GM21737 (cell line): Measurements from ENCODE around the gene EIF4E1B.

Experiments used
- ATAC-seq: cut with Tn5 transposase; IDR thresholded peaks from one replicate; pipeline ENCODE4 v1.9.1; 2021; ENCODE audit warnings: mild to moderate bottlenecking, moderate library complexity; ENCODE audit not compliant: unreplicated experiment

EIF4E1B gene

DNA sequence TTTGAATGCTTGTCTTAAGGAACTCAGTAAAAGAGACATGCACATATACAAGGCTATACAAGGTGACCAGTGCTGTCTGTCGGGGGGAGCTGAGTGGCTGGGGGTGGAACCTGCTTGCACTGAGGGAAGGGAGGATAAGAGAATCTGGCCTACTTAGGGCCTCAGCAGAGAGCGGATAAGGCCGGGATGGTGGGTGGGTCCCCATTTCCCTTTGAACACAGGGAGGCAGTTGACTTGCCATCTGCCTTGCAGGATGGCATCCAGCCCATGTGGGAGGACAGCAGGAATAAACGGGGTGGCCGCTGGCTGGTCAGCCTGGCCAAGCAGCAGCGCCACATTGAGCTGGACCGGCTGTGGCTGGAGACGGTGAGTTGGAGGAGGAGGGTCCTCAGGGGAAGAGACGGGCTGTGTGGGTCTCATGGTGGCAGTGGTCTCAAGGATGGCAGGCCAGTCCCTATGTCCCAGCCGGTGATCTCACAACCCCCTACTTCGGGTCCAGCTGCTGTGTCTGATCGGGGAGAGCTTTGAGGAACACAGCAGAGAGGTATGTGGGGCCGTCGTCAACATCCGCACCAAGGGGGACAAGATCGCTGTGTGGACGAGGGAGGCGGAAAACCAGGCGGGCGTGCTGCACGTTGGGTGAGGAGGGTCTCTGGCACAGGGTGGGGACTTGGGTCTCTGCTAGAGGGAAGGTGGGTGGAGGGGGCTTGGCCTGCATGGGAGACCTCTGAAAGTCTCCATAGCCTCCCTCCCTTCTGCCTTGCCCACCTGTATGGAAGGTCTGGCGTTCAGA is 14.6 kb downstream of the EIF4E1B start:
- no peak for ATAC-seq

DNA sequence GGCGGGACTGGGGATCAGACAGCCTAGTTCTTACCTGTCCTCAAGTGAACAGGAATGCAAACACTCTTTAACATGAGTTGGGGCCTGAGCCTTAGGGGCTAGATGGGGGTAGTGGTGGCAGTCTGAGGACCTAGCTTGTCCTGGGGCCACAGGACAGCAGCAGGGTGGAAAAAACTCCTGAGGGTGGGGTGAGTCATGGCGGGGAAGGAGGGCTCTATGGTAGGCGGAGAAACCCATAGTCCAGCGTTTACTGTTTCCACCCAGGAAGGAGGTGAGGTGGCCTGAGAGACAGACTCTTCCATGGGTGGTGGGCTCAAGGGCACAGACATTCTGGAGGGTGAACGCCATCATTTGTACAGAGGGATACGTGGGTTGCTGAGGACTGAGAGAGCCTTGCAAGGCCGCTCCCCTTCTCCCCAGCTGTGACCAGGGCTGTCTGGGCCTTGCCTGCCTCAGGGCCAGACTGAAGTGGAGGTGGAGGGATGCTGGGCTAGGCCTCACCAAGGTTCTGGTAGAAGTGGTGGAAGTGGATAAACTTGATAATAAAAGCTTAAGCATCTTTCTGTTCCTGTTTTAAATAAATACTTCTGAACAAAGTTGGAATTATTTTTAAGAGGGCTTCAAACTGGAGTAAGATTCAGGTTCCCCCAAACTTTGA is 15.7 kb downstream of the EIF4E1B start:
- ATAC-seq = no peak

DNA sequence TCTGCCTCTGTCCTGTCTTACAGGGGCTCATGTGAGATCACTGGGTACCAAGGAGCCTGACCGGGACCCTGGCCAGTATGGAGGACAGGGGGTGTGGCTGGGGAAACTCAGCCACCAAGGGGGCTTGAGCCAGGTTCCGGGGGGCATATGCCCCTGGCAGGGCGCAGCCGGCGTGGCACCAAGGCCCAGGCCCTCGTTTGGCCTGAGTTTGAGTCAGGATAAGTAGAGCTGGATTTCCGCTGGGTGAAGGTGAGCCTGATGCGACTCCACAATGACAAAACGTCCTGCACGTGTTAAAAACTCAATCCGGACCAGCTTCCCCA is 16.2 kb downstream of the EIF4E1B start:
- peak; percentile 5 for ATAC-seq

DNA sequence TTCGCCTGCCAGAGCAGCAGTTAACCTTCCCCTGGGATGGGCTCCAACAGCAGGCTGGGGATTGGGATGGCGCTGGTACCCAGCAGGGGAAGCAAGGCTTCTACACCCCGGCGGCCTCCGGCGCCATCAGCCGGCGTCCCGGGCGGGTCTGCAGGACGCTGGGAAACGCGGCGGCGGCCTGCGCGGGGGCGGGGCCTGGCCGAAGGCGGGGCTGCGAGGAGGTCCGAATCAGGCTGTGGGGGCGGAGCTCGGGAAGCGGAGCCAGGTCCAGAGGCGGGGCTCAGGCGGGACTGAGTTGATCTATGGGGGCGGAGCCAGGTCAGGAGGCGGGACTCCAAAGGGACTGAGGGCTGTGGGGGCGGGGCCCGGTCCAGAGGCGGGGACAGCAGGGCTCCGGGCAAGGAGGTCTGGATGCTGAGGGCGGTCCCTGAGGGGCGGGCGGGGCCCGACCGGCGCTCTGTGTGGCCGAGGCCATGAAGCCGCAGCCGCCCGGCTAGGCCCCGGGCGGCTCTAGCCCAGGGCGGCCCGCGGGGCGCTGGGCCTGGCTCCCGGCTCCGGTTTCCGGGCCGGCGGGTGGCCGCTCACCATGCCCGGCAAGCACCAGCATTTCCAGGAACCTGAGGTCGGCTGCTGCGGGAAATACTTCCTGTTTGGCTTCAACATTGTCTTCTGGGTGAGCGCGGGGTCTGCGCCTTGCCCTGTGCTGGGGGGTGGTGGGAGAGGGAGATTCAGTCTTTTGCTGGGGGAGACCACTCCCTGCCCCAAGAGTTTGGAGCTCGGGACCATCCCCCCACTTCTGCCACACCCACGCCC is 16.8 kb downstream of the EIF4E1B start, which contains the start of gene TSPAN17:
TSPAN17 (plus strand) TSS at position 455 of the 813 bp plus-strand sequence; CDS start at position 587, 132 bp downstream.
- peak; percentile 96 for ATAC-seq

DNA sequence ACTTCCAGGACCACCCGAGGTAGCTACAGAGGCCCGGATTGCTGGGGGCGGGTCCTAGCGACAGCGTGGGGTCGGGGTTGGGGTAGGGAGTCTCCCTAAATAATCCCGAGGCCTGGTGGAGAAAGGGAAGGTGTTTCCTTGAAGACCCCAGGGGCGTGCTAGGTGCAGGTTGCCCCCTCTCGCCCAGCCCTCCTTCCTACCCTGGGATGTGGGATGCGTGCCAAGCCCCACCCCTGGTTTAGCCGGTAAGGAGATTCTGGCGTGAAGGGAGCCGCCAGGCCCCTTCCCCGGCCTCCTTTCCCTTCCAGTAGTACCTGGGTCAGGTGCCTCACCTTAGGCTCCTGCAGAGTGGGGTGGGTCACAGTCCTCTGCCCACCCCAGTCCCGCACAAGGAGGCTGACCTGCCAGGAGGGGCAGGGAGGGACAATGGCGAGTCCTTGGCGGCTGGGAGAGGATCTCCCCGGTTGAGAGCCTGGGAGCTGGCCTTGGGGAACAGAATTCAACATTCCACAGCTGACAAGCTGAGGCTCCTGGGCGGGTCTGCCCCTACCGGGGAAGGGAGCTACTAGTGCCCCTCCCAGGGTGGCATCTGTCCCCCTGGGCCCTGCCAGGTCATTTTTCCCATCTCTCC is 17.5 kb downstream of the EIF4E1B start:
- ATAC-seq = no peak

DNA sequence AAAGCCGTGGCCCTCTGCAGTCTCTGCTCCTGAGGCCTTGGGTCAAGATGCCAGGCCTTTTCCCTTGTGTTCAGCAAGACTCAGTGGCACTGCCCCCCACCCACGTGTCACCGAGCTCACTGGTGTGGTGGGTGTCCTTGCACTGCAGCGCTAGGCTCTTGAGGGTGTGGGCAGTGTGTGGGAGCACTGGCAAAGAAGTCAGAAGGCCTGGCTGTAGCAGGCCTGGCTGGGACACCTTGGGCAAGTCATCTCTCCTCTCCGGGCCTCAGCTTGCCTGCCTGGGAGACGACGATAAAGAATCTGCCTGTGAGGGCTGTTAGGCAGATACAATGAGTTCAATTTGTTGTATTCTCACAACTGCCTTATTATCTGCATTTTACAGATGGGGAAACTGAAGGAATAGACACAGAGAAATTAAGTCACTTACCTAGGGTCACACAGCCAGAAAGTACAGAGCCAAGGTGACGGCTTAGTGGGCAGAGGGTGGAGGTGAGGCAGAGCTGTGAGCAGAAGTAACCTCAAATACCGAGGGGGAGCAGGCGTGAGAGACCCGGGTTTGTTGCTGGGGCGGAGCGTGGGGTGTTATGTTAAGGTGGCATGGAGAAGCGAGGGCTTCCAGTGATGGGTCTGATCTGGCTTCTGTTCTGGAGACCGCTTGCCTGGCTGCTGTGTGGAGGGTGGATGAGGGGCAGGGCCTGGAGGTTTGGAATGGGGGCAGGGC is 18.2 kb downstream of the EIF4E1B start:
- ATAC-seq = no peak

DNA sequence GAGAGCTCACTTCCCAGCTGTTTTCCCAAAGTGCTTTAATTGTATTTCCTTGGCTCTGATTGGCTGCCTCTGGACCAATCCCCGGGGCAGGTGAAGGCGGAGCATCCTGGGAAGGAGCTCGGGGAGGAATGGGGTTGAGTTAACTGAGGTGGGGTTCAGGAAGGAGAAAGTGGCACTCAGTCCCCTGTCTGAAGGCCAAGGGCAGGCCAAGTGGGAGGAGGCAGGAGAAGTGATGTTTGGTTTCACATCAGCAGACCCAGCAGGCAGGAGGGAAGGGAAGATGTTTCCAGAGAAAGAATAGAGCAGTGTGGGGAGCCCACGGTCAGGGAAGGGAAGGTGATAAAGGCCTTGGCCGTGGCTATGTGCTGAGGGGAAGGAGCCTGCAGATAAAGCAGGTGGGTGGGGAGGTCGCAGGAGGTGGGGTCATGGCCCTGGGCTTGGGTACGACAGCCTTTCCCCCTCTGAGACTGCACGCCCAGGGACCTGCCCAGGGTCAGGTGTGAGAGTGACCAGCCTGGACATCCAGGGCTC is 19.9 kb downstream of the EIF4E1B start:
- ATAC-seq = no peak

DNA sequence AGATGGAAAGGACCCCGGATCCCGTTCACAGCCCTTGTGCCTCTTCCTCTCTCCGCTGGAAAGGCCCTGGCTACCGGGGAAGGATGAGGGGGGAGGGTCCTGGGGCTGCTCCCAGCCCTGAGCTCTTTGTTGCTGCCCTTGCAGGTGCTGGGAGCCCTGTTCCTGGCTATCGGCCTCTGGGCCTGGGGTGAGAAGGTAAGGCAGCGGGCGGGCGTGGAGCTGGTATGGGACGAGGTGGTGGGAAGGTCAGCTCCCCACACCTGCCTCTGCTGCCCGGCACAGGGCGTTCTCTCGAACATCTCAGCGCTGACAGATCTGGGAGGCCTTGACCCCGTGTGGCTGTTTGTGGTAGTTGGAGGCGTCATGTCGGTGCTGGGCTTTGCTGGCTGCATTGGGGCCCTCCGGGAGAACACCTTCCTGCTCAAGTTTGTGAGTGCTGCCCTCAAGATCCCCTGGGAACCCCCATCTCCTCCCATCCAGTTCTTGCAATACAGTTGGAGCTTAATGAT is 21.1 kb downstream of the EIF4E1B start:
- no peak for ATAC-seq

DNA sequence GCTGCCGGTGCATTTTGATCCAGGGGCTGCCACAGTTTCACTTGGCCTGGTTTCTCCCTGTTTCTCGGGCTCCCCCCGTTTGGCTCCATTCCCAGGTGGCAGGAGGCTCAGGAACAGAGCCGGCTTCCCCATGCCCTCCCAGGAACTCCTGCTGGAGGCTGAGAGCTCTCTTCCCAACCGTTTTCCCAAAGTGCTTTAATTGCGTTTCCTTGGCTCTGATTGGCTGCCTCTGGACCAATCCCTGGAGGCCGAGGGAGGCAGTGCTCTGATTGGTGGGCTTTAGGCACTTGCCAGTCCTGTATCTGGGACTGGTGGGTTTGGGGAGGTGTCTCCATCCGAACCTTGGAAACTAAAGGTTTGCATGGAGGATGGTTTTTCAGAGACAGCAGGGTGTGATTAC is 21.7 kb downstream of the EIF4E1B start:
- ATAC-seq = no peak

DNA sequence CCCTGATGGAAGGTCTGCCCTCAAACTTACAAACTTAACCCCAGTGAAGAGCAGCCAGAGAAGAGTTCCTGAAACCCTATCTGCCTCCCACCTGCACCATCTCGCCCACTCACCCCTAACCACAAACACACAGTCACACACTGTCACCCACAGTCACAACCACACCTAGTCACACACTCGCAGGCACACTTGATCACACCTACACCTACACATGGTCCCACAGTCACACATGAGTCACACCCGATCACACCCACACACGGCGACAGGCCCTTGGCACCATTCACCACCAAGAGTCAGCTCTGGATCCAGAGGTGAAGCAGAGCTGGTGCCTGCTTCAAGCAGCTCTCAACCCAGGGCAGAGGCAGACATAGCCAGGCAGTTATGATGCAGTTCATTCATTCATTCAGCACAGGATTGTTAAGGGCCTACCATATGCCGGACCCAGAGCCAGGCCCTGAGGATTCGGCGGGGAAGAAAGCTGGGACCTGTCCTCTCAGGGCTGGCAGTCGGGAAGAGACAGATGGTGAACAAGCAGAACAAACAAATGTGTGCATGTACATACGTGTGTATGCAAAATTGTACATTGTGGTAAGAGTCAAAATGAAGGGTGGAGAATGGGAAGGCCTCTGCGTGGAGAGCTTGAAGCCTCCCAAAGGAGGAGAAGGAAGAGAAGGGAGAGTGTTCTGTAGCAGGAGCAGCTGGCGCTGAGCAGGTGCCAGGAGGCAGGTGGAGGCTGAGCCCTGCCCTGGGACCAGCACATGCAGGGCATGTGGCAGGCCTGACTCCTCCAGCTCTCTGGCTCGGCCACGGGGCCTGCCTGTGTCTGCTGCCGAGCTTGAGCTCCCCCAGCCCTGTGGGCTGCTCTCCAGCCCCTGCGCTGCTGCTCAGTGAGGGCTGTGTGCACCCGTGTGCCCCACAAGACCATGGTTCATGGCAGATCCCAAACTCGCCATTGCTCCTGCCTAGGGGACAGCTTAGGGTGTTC is 23.2 kb downstream of the EIF4E1B start:
- ATAC-seq = no peak

DNA sequence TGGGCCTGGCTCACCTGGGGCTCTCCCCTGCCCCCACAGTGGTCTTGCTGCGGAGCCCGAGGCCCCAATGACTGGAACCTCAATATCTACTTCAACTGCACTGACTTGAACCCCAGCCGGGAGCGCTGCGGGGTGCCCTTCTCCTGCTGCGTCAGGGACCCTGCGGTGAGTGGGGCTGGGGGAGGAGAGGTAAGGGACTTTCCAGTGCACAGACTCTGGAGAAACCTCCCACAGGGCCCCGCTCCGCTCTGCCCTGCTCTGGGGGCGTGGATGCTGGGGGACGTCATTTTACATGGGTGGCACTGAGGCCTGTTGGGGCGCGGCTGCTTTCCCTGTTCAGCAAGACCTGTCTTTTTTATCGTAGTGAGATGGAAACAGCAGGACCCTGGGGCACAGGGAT is 24.4 kb downstream of the EIF4E1B start:
- no peak for ATAC-seq

DNA sequence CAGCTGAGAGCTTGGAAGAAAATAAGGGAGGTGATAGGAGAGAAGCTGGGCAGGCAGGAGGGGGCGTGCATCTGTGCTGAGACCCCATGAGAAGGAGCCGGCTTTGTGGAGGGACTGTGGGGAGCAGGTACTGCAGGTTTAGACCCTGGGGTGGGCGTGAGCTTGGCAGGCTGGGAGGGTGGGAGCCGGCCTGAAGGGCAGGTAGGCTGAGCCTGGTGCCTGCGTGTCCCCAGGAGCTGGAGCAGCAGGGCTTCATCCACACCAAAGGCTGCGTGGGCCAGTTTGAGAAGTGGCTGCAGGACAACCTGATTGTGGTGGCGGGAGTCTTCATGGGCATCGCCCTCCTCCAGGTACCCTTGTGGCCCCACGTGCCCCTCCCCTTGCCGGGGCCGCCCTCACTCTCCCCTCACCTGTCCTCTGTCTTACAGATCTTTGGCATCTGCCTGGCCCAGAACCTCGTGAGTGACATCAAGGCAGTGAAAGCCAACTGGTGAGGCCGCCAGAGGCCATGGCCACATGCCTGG is 26.1 kb downstream of the EIF4E1B start:
- no peak for ATAC-seq

DNA sequence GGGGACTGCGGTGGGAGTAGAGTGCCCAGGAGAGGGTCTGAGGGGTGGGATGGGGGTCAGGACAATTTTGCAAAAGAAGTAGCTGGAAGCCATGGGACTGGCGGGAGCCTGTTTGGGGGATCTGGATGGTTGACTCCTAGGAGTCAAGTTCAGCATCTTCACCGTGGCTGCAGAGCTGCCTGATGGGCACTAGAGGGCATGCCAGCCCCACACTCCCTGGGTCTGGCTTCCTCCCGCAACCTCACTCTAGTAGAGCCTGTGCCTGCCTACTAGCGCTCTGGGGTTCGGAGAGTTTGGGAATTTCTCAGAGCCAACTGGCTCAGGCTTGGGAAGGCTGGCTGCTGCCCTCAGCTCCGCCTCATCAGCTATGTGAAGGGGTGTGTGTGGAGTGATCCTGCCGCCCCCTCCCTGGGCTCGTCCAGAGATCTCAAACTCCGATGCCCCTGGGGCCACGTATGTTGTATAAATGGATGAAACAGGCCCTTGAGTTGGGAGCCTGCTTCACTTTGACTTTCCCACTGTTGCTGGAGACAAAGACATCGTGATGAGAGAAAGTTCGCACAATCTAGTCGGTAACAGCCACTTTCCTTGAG is 27.6 kb downstream of the EIF4E1B start:
- no peak for ATAC-seq

DNA sequence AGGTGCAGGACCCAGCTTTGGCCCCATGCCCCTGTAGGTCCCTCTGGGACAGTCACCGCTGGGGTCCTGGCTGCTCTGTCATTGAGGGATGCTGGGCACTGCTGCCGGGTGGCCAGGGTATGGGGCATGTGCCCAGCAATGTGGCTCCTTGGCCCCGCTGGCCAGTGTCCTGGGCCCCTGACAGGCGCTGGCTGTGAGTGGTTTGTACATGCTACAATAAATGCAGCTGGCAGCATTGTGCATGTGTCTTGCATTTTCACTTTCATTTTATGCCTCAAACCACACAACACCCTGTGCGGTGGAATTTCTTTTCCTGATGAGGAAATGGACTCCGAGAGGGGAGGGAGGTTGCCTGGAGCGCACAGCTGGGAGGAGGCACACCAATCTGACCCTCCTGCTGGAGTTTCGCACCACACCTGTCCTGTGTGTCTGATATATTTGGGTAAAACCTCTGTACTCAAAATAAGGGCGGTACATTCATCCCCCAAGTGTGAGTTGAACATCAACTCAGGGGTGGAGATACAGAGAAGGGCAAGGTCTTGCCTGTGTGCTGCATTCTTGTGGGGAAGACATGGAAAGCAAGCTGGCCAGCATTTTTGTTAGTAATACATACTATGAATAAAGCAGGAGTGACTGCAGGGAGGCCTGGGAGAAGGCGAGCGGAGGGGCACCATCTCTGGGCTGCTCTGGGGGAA is 28.5 kb downstream of the EIF4E1B start:
- ATAC-seq = no peak

DNA sequence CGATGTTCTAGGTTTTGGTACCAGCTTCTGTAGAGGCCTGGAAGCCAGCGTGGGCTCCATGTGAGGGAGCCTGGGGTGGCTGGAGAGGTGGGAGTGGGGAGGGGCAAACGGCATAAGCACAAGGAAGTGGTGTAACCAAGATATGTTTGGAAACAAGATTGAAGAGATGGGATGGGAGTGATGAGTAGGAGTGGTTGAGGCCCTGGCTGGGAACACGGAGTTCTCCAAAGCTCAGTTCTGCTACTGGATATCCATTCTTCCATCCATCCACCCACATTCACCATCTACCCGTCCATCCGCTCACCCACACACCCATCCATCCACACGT is 29.0 kb downstream of the EIF4E1B start:
- no peak for ATAC-seq

DNA sequence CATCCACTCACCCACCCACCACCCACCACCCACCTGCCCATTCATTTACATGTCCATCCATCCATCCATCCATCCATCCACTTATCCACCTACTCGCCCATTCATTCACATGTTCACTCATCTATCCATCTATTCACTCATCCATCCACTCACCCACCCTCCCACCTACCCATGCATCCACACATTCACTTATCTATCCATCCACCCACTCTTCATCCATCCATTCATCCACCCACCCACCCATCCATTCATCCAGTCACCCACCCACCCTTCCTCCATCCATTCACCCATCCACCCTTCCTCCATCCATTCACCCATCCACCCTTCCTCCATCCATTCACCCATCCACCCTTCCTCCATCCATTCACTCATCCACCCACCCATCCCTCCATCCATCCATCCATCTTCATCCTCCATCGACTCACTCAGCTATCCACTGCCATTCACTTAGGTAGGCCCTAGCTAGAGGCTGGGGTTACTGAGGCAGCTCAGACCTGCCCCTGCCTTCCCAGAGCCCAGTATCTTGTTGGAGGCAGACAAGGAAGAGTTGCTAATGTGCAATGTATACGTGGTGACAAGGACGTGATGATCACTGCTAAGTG is 29.5 kb downstream of the EIF4E1B start:
- ATAC-seq = no peak

DNA sequence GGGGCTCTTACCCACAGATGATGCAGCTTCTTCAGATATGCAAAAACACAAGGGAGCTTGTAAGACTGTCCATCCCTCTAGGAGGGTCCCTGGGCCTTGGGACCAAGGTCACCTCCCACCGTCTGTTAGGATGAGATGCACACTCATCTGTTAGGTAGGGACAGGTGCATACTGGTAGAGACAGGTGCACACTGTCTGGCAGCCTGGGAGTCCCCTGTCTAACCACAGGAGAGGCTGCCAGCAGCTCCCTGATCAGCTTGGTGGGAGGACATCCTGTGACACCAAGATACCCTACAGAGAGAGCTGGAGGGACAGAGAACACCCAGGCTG is 30.0 kb downstream of the EIF4E1B start:
- ATAC-seq = peak; percentile 15
